ENCODE results near the gene PARVA.

Gene PARVA

DNA sequence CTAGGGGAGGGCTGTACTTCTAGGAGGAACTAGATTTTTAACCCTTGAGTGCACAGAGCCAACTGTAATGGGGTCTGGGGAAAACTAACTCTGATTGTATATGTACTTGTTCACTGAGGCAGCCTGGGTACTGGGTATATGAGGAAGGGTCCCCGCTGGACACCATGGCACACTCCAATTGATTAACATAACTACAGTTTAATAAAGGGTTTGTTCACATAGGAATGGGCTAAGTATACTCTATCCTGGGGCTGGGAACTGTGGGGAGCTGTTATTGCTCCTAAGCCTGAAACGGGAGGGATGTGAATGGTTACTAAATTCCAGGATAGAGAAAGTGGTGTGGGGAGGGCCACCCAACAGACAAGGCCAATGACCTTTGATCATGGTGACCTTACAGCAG is 67.6 kb downstream of the PARVA start:
- TF ChIP-seq, protein P1, sequence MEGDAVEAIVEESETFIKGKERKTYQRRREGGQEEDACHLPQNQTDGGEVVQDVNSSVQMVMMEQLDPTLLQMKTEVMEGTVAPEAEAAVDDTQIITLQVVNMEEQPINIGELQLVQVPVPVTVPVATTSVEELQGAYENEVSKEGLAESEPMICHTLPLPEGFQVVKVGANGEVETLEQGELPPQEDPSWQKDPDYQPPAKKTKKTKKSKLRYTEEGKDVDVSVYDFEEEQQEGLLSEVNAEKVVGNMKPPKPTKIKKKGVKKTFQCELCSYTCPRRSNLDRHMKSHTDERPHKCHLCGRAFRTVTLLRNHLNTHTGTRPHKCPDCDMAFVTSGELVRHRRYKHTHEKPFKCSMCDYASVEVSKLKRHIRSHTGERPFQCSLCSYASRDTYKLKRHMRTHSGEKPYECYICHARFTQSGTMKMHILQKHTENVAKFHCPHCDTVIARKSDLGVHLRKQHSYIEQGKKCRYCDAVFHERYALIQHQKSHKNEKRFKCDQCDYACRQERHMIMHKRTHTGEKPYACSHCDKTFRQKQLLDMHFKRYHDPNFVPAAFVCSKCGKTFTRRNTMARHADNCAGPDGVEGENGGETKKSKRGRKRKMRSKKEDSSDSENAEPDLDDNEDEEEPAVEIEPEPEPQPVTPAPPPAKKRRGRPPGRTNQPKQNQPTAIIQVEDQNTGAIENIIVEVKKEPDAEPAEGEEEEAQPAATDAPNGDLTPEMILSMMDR (IDR thresholded peaks at IDR 0.05; ENCODE audit: low read depth, low read length) = no peak

DNA sequence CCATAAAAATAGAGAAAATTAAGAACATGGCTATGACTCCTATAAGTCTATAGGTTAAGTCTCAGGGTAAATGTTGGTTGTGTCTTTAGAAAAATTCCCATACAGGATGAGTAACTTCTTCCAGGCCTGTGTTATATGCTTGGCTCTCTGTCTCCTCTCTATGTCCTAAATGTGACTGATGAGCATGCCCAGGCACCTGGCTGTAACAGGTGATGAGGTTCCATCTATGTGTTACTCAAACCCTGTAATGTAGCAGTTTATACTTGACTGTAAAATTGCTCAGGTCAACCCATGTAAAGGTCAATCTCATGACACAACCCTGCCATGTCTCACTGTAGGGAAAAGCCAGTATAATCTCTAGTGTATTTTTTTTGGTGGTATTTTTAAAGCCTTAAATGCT is 69.5 kb downstream of the PARVA start:
- TF ChIP-seq, protein P1 (IDR thresholded peaks at IDR 0.05; ENCODE audit: low read depth, low read length) = no peak
- H3K4me3 ChIP-seq (ENCODE audit: low read depth, low read length) = no peak overlapping the region

More for the DNA sequence above, 67.6 kb downstream of the PARVA start:
- H3K4me3 ChIP-seq (ENCODE audit: low read depth, low read length) = no peak overlapping the region

DNA sequence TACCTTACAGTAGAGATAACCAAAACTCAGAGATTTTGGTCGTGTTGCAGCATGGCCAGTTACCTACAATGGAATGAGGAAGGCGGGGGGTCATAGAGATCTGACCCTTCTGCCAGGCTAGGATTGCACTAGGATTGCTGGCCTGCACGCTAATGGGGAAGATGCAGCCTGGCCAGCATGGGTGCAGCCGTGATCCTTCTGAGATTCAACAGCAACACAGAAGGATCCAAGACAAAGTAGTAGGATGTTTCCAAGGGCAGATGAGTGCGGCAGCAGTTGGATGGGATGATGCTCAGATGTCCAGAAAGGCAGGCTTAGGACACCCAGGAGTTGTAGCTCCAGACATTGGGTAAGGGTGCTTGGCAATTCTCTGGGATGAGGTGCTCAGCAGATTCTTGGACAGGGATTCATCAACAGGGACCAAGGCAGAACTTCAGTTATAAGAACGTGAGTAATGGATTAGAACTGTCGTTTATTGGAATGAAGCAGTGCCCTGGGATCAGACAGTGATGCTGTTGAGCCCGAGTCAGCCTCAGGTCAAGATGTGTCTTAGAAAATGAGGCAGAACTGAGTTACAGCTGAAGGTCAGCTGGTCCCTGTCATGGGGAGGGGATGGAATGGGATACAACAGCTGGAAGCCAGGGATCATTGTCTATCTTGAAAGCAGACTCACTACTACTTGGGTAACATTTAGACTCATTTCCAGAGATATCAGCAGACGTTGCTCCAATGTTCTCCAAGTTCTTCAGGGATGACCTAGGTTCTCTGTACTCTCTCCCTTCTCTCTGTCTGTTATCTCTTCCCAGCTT is 71.0 kb downstream of the PARVA start:
- TF ChIP-seq, protein P1 (IDR thresholded peaks at IDR 0.05; ENCODE audit: low read depth, low read length) = no peak
- no peak overlapping the region for H3K4me3 ChIP-seq (ENCODE audit: low read depth, low read length)

DNA sequence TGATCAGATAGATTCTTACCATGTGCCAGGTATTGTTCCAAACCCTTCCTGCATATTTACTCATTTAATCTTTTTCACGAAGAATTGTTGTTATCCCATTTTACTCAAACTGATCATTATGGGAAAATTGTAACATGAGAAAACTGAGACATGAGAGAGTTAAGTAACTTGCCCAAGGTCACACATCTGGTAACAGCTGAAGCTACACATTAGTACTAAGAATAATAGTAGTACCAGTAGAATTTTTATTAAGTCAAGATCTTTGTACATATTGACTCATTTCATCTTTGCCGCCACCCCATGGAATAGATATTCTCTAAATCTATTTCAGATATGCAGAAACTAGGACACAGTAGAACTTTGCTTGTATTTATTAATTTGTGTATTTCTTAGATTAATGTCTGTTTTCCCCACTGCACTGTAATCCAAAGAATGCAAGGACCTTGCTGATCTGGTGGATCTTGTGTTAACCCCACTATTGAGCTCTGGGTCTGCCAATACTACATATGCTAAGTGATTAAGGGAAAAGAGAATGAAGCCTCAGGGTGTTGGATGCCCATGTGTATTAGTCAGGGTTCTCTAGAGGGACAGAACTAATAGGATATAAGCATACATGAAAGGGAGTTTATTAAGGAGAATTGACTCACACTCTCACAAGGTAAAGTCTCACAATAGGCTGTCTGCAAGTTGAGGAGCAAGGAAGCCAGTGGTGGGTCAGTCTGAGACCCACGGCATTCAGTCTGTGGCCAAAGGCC is 72.8 kb downstream of the PARVA start:
- H3K4me3 ChIP-seq (ENCODE audit: low read depth, low read length) = no peak overlapping the region
- TF ChIP-seq, protein P1 (IDR thresholded peaks at IDR 0.05; ENCODE audit: low read depth, low read length) = no peak

DNA sequence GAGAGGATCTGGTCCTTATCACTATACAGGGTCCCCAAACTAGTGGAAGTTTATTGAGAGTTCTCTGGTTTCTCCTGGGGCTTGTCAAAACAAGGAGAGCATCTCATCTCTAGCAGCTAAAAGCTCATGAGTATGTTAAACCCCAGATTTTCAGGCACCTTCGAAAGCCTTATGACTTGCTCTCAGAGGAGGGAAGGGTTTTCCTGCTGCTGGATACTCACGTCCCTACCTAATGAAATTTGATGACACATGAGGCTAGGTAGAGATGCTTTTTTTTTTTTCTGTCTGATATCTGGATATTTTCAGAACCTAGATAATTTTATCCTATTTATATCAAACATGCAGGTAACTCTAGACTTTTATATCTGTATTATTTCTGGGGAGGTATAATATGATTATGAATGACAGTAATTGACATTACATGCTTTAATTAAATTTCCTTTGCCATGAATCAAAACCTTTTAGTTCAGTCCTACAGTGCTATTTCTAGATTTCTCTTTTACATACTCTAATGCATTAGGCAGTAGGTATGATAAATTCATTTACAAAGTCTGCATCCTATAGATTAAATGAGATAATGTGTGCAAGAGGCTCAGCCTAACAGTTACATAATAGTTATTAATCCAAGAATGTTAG is 73.9 kb downstream of the PARVA start:
- TF ChIP-seq, protein P1 (IDR thresholded peaks at IDR 0.05; ENCODE audit: low read depth, low read length) = no peak
- no peak overlapping the region for H3K4me3 ChIP-seq (ENCODE audit: low read depth, low read length)

DNA sequence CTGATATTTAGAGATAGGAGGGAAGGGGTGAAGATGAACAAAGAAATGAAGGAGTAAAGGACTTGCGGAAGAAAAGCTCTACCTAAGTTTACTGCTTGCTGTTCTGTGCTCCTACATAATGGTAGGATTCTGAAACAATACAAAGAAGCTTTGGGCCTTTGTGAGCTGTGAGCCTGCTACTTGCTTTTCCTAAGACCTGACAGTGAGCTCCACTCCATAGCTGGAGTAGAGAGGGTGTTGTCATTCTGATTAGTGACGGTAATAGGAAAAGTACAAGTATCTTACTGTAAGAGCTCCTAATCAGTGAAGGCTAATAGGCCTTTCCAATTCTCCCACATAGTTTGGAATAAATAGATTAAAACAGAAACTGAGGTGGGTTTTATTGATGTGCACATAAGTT is 75.9 kb downstream of the PARVA start:
- H3K4me3 ChIP-seq (ENCODE audit: low read depth, low read length) = no peak overlapping the region
- TF ChIP-seq, protein P1 (IDR thresholded peaks at IDR 0.05; ENCODE audit: low read depth, low read length) = no peak

All from WI38 (cell line).